Activated CD8-positive, alpha-beta memory T cell treated with anti-CD3 and anti-CD28 coated beads, Interleukin-2, amount 10 ng/mL, durations not matched to agents 7 days and 5 days (primary cell): Measurements from ENCODE around the gene WASHC2A. TPM values are rescaled to one million over a fixed set of nuclear protein-coding genes. Genes with fewer than 3 reads are reported as not detected.
"Not testable (repeated sequence)": the region's sequence is repeated elsewhere in the genome, so short reads cannot be mapped to it uniquely, and the experiment has no call there.

Source experiments
- ATAC-seq: fragments of 150-1000 bp; cut with Tn5 transposase; one replicate; pipeline ENCODE4 v1.10.0; 2021; ENCODE audit warnings: moderate library complexity
- CTCF ChIA-PET: fragments of 350-600 bp; sonication (Branson Sonifier 250); formaldehyde crosslinking; loops from one replicate; lab custom pipeline; 2021; ENCODE audit warnings: antibody characterized with exemption; lab: Charles Lee
- DNase-seq: peaks from one replicate; pipeline ENCODE4 v3.0.0-alpha.2; 2020
- H3K27ac Mint-ChIP-seq: one replicate; pipeline ENCODE4 v1.8.0; 2021; ENCODE audit warnings: mild to moderate bottlenecking, mixed read lengths
- H3K27me3 Mint-ChIP-seq: one replicate; pipeline ENCODE4 v1.8.0; 2021; ENCODE audit warnings: mixed read lengths
- H3K36me3 Mint-ChIP-seq: one replicate; pipeline ENCODE4 v1.8.0; 2021; ENCODE audit warnings: mild to moderate bottlenecking, mixed read lengths
- H3K4me1 Mint-ChIP-seq: one replicate; pipeline ENCODE4 v1.8.0; 2021; ENCODE audit warnings: mixed read lengths
- H3K4me3 Mint-ChIP-seq: one replicate; pipeline ENCODE4 v1.8.0; 2021; ENCODE audit warnings: mild to moderate bottlenecking, moderate library complexity, mixed read lengths
- H3K9me3 Mint-ChIP-seq: one replicate; pipeline ENCODE4 v1.8.0; 2022; ENCODE audit warnings: low read depth, mixed read lengths
- total RNA-seq, 2 experiments: library from RNA; stranded (reverse); gene quantifications; one replicate each; pipeline ENCODE4 v1.2.3, GENCODE V29; 2021

The WASHC2A gene
- total RNA-seq, 2 experiments from 2014 or later = 32.5 to 33.3 TPM

- H3K4me3 Mint-ChIP-seq, H3K4me1 Mint-ChIP-seq, DNase-seq, CTCF ChIA-PET, H3K9me3 Mint-ChIP-seq, ATAC-seq, H3K27ac Mint-ChIP-seq, H3K27me3 Mint-ChIP-seq, H3K36me3 Mint-ChIP-seq: not testable (repeated sequence)
These were observed 77.8 kb downstream of the WASHC2A start for GRCh38 chr10:50145575-50145974.

DNA sequence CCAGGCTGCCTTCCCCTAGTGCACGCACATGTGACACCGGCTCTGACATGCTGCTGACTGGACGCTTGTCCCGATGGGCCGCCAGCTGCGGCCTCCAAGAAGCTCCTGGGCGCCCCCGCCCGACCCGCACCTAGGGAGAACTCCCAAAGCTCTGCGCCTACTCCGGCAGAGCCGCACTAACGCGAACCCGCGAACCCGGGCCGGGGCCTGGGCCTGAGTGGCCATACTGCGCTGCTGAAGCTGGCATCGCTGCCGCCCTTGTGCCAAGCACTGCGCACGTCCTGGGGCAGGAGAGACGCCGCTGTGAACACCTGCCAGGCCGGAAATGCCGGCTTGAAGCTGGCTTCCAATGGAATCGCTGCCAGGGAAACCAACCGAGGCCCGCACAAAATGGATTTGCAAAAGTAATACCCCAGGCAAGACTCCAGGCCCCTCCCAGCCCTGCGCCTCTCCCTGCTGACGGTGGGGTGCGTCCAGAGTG, 85.1 kb downstream of the WASHC2A start:
- ATAC-seq = no peak
- H3K4me1 Mint-ChIP-seq = no peaks in the 10 kb centered on the region
- H3K4me3 Mint-ChIP-seq = no peak overlapping the region
- no peak overlapping the region for H3K27ac Mint-ChIP-seq
- H3K9me3 Mint-ChIP-seq = no peaks in the 10 kb centered on the region
- H3K36me3 Mint-ChIP-seq = no peaks in the 10 kb centered on the region
- CTCF ChIA-PET = no interaction called here
- no peak for DNase-seq
- H3K27me3 Mint-ChIP-seq = peaks cover 26% of the 10 kb centered on the region

GRCh38 chr10:50157868-50158267, 90.1 kb downstream of the WASHC2A start:
- H3K4me3 Mint-ChIP-seq, DNase-seq, H3K36me3 Mint-ChIP-seq, H3K9me3 Mint-ChIP-seq, ATAC-seq, H3K4me1 Mint-ChIP-seq, CTCF ChIA-PET, H3K27ac Mint-ChIP-seq: not testable (repeated sequence)
- peaks cover 19% of the 10 kb centered on the region for H3K27me3 Mint-ChIP-seq

DNA sequence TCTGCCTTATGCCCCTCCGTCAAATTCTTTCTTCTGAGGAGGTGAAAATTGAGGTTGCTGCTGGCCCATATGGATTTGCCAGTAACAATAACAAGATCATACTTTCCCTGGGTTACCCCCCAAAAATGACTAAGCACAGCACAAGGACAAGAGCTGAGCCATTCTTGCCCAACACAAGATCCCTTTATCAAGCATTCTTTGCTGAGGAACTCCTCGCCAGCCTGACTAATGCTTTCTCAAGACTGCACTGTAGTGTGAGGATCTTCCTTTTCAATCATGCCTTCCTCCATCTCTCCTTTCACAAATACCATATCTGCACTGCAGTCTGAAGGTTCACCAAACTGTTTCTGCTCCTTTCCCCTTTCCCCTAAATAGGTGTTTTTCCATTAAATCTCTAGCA, 92.1 kb downstream of the WASHC2A start:
- peaks cover 11% of the 10 kb centered on the region for H3K27me3 Mint-ChIP-seq
- H3K4me1 Mint-ChIP-seq, DNase-seq, ATAC-seq, H3K36me3 Mint-ChIP-seq, H3K9me3 Mint-ChIP-seq, CTCF ChIA-PET, H3K4me3 Mint-ChIP-seq, H3K27ac Mint-ChIP-seq: not testable (repeated sequence)

DNA sequence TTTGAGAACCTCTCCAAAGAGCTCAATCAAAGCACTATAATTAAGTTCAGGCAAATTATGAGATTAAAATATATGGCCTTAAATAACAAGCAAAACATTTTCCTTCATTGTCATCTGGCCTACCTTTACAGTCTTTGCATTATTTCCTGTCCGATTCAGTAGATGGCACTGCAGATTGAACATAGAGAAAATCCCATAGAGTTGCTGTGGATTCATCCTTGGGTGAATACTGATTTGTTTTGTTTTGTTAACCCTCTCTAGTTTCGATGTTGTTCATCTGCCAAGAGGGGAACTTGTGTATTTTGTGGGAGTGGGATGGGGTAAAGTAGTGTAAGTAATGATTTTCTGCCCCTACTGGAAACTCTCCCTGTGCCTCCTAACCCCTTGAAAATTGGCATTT, 97.3 kb downstream of the WASHC2A start:
- H3K4me3 Mint-ChIP-seq, H3K4me1 Mint-ChIP-seq, H3K36me3 Mint-ChIP-seq, ATAC-seq, DNase-seq, H3K27me3 Mint-ChIP-seq, H3K27ac Mint-ChIP-seq, CTCF ChIA-PET, H3K9me3 Mint-ChIP-seq: not testable (repeated sequence)

- H3K36me3 Mint-ChIP-seq, H3K4me3 Mint-ChIP-seq, H3K9me3 Mint-ChIP-seq, ATAC-seq, H3K4me1 Mint-ChIP-seq, H3K27ac Mint-ChIP-seq, DNase-seq, CTCF ChIA-PET: not testable (repeated sequence)
- peaks cover 12% of the 10 kb centered on the region for H3K27me3 Mint-ChIP-seq
These were observed 100.1 kb downstream of the WASHC2A start for GRCh38 chr10:50167833-50168232.

- H3K36me3 Mint-ChIP-seq, CTCF ChIA-PET, H3K4me1 Mint-ChIP-seq, H3K4me3 Mint-ChIP-seq, DNase-seq, ATAC-seq, H3K9me3 Mint-ChIP-seq, H3K27ac Mint-ChIP-seq: not testable (repeated sequence)
- H3K27me3 Mint-ChIP-seq = peaks cover 12% of the 10 kb centered on the region
These were observed 101.8 kb downstream of the WASHC2A start for GRCh38 chr10:50169506-50169905.

- H3K4me1 Mint-ChIP-seq, CTCF ChIA-PET, H3K9me3 Mint-ChIP-seq: not testable (repeated sequence)
These were observed 107.2 kb downstream of the WASHC2A start for GRCh38 chr10:50174788-50175525.

More at GRCh38 chr10:50174788-50175525, 107.2 kb downstream of the WASHC2A start:
- not testable (repeated sequence) for ATAC-seq, H3K27ac Mint-ChIP-seq, H3K4me3 Mint-ChIP-seq, H3K36me3 Mint-ChIP-seq, DNase-seq
- peaks cover 12% of the 10 kb centered on the region for H3K27me3 Mint-ChIP-seq

Other genes with a start within 250 kb of the WASHC2A start
- gene PARG, start 125.9 kb upstream of the WASHC2A start, total RNA-seq = 10 to 100 TPM; 29.1 to 31.6 TPM
- gene TIMM23B, start 125.9 kb upstream of the WASHC2A start, total RNA-seq = 10 to 100 TPM; 18.5 to 19.6 TPM
- gene AGAP6, start 79.5 kb upstream of the WASHC2A start, total RNA-seq = 10 to 100 TPM; 15.8 to 23.5 TPM
- 1 to 10 TPM; 4.2 to 4.9 TPM for gene ASAH2, start 183.6 kb downstream of the WASHC2A start, total RNA-seq